ENCODE measurements around the gene MDM2. TPM values are rescaled to one million over a fixed set of nuclear protein-coding genes. Genes with fewer than 3 reads are reported as not detected.

The MDM2 gene
- total RNA-seq, 1 experiment from 2014 or later: 118 TPM

DNA sequence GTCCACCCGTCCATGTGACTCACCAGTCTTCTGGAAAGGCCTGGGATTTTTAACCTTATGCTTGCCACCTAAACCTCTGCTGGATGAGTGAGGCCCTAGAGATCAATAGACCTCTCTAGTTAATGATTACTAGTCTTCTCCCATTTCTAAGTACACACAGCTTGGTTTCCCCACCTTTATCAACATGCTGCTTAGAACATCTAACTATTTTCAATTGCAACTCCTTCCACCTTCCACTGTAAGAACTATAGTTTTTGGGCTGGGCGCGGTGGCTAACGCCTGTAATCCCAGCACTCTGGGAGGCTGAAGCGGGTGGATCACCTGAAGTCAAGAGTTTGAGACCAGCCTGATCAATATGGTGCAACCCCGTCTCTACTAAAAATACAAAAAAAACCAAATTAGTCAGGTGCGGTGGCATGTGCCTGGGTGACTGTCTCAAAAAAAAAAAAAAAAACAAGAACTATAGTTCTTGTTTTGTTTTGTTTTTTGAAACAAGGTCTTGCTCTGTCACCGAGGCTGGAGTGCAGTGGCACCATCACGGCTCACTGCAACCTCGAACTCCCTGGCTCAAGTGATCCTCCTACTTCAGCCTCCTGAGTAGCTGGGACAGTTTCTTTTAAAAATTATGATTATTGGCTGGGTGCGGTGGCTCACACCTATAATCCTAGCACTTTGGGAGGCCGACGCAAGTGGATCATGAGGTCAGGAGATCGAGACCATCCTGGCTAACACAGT lies 18.7 kb upstream of the MDM2 start:
- peaks cover 17% of the 10 kb centered on the region for H3K4me1 Mint-ChIP-seq (ENCODE audit: low read depth, unreplicated experiment)
- Histone ChIP-seq H3K9me3 (no peaks in the 10 kb centered on the region), H3K27me3 (replicated peaks; ENCODE audit: control insufficient read depth, insufficient read depth, low read length) (no peaks in the 10 kb centered on the region), H3K4me1 (peaks cover 29% of the 10 kb centered on the region), H3K36me3 (ENCODE audit: control insufficient read depth, insufficient read depth, low read length) (no peaks in the 10 kb centered on the region), H3K4me3 (ENCODE audit: low read depth, low read length) (no peak overlapping the region)
- H3K4me3 Mint-ChIP-seq (ENCODE audit: unreplicated experiment): no peak overlapping the region
- BruUV-seq (replicated peaks): no TSS peak
- no peaks in the 10 kb centered on the region for H3K27me3 Mint-ChIP-seq (ENCODE audit: insufficient read depth, unreplicated experiment)
- DNase-seq: peak; percentile 19 to 40
- no peaks in the 10 kb centered on the region for H3K36me3 Mint-ChIP-seq (ENCODE audit: insufficient read depth, unreplicated experiment)
- ChIA-PET POLR2A (no interaction called here), CTCF (no interaction called here)
- intact Hi-C loops (cut with micrococcal nuclease; ENCODE audit: unreplicated experiment): loop anchor here (1.0 kb wide), 1 partner anchor 15 kb away; no protein-coding TSS in a partner anchor
- no peak overlapping the region for H3K27ac Mint-ChIP-seq (ENCODE audit: unreplicated experiment)
- H3K9me3 Mint-ChIP-seq (ENCODE audit: unreplicated experiment): no peaks in the 10 kb centered on the region
- no peak for TF ChIP-seq CTCF (IDR thresholded peaks at IDR 0.05; ENCODE audit: insufficient read depth in 1 of 2, low read depth in 1 of 2, low read length in 1 of 2, severe bottlenecking in 1 of 2, unreplicated experiment in 1 of 2)

DNA sequence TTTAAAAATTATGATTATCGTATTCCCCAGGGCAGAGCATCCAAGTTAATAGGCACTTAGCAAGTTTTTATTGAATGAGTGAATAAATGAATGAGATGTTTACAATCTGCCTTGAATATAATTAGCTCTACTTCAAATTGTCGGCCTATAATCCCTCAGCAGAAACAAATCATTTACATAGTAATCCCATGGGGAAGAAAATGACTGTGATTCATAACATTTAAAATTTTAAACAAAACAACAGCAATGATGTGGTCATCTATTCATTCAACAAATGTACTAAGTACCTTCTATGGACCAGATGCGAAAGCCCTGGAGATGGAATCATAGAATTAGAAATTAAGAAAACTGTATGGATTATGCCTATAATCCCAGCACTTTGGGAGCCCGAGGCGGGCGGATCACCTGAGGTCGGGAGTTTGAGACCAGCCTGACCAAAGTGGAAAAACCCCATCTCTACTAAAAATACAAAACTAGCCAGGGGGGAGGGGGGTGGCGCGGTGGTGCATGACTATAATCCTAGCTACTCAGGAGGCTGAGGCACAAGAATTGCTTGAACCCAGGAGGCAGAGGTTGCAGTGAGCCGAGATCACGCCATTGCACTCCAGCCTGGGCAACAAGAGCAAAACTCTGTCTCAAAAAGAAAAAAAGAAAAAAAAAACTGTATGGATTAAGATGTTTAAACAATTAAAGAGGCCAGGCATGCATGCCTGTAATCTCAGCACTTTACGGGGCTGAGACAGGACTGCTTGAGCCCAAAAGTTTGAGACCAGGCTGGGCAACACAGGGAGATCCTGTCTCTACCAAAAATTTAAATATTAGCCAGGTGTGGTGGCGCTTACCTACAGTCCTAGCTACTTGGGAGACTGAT lies 17.7 kb upstream of the MDM2 start:
- Mint-ChIP-seq H3K4me3 (ENCODE audit: unreplicated experiment) (no peak overlapping the region), H3K27me3 (ENCODE audit: insufficient read depth, unreplicated experiment) (no peaks in the 10 kb centered on the region), H3K36me3 (ENCODE audit: insufficient read depth, unreplicated experiment) (no peaks in the 10 kb centered on the region), H3K27ac (ENCODE audit: unreplicated experiment) (no peak overlapping the region), H3K4me1 (ENCODE audit: low read depth, unreplicated experiment) (peaks cover 17% of the 10 kb centered on the region), H3K9me3 (ENCODE audit: unreplicated experiment) (no peaks in the 10 kb centered on the region)
- Histone ChIP-seq H3K36me3 (ENCODE audit: control insufficient read depth, insufficient read depth, low read length) (no peaks in the 10 kb centered on the region), H3K4me1 (peaks cover 29% of the 10 kb centered on the region), H3K4me3 (ENCODE audit: low read depth, low read length) (no peak overlapping the region), H3K27me3 (replicated peaks; ENCODE audit: control insufficient read depth, insufficient read depth, low read length) (no peaks in the 10 kb centered on the region), H3K9me3 (no peaks in the 10 kb centered on the region)
- DNase-seq: no peak
- CTCF ChIA-PET: no interaction called here
- no peak for TF ChIP-seq CTCF (IDR thresholded peaks at IDR 0.05; ENCODE audit: insufficient read depth in 1 of 2, low read depth in 1 of 2, low read length in 1 of 2, severe bottlenecking in 1 of 2, unreplicated experiment in 1 of 2)
- BruUV-seq (replicated peaks): no TSS peak
- intact Hi-C loops (cut with micrococcal nuclease; ENCODE audit: unreplicated experiment): no loop called here
- POLR2A ChIA-PET: no interaction called here

DNA sequence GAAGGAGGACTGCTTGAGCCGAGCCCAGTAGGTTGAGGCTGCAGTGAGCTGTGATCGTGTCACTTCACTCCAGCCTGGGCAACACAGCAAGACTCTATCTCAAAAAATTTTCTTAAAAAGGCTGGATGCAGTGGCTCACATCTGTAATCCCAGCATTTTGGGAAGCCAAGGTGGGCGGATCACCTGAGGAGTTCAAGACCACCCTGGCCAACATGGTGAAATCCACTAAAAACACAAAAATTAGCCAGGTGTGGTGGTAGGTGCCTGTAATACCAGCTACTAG lies 17.1 kb upstream of the MDM2 start:
- Mint-ChIP-seq H3K9me3 (ENCODE audit: unreplicated experiment) (no peaks in the 10 kb centered on the region), H3K4me3 (ENCODE audit: unreplicated experiment) (no peak overlapping the region), H3K27me3 (ENCODE audit: insufficient read depth, unreplicated experiment) (no peaks in the 10 kb centered on the region), H3K4me1 (ENCODE audit: low read depth, unreplicated experiment) (peaks cover 17% of the 10 kb centered on the region), H3K36me3 (ENCODE audit: insufficient read depth, unreplicated experiment) (no peaks in the 10 kb centered on the region), H3K27ac (ENCODE audit: unreplicated experiment) (no peak overlapping the region)
- Histone ChIP-seq H3K27me3 (replicated peaks; ENCODE audit: control insufficient read depth, insufficient read depth, low read length) (no peaks in the 10 kb centered on the region), H3K9me3 (no peaks in the 10 kb centered on the region), H3K36me3 (ENCODE audit: control insufficient read depth, insufficient read depth, low read length) (no peaks in the 10 kb centered on the region), H3K4me3 (ENCODE audit: low read depth, low read length) (no peak overlapping the region), H3K4me1 (peaks cover 29% of the 10 kb centered on the region)
- CTCF ChIA-PET: no interaction called here
- intact Hi-C loops (cut with micrococcal nuclease; ENCODE audit: unreplicated experiment): no loop called here
- no peak for TF ChIP-seq CTCF (IDR thresholded peaks at IDR 0.05; ENCODE audit: insufficient read depth in 1 of 2, low read depth in 1 of 2, low read length in 1 of 2, severe bottlenecking in 1 of 2, unreplicated experiment in 1 of 2)
- POLR2A ChIA-PET: no interaction called here
- DNase-seq: no peak
- no TSS peak for BruUV-seq (replicated peaks)

All from Caco-2 (cell line).